ENCODE data around the gene HERC6. TPM values are rescaled to one million over a fixed set of nuclear protein-coding genes. Genes with fewer than 3 reads are reported as not detected.
"Not testable (repeated sequence)": the region's sequence is repeated elsewhere in the genome, so short reads cannot be mapped to it uniquely, and the experiment has no call there.

The HERC6 gene
- total RNA-seq, 2 donors from 2014 or later, result 6.4 to 9.7 TPM

DNA sequence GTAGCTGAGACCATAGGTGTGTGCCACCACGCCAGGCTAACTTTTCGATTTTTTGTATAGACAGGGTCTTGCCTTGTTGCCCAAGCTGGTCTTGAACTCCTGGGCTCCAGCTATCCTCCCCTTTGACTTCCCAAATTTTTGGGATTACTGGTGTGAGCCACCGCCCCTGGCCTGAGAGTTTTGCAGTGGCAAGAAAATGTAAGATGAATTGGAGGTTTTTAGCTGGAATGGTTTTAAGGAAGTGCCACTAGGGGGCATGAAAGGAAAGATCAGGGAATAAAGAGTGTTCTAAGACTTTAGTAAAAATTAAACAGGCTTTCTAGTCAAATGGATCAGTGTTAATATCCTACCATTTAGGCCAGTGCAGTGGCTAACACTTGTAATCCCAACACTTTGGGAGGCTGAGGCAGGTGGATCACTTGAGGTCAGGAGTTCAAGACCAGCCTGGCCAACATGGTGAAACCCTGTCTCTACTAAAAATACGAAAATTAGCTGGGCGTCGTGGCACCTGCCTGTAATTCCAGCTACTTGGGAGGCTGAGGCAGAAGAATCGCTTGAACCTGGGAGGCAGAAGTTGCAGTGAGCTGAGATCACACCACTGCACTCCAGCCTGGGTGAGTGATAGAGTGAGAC is 9.4 kb upstream of the HERC6 start:
- peak in 1 of 2 donors; percentile 19 for ATAC-seq
- DNase-seq, result not testable (repeated sequence)

DNA sequence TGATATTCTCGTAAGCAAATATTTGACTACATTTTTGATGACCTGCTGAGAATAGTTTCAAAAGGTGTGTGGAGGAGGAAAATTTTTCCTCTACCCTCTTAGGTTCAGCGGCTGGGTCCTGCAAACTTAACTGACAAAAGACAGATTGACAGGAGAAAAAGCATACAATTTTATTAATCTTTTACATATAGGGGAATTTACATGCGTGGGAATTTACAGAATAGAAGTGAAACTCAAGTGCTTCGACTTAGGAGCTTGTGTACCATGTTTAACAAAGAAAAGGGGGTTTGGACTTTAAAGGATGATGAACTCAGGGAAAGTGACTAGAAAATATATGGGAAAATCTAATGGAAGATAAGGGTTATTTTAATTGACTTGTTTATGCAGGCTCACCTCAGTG is 2.5 kb downstream of the HERC6 start:
- ATAC-seq (no peak), DNase-seq (no peak)
- intact Hi-C loops (cut with DNase I), result loop anchor here in 1 of 2 donors (5.0 kb wide), 1 partner anchor 99 kb away; the partner anchor contains the start of gene PPM1K

More for the DNA sequence above, 9.4 kb upstream of the HERC6 start:
- intact Hi-C loops (cut with DNase I), result not testable (repeated sequence)

DNA sequence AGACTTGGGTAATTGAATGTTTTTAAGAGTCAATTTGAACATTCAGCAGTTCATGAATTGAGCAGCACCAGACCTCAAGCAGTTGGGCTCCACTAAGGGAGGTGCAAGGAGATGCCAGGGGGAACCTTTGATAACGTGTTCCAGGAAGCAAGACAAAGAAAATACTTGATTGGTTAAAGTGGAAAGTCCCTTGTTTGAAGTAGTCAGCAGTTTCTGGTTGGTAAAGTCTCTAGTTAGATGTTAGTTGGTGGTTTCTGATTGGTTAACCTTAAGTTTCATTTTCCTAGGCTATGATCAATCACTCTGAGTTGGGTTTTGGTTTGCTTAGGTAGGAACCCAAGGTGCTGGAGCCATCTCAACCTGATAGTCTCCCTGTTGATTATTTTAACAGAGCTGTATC is 4.0 kb downstream of the HERC6 start:
- ATAC-seq, result no peak
- intact Hi-C loops (cut with DNase I), result loop anchor here in 1 of 2 donors (5.0 kb wide), 1 partner anchor 100 kb away; the partner anchor contains the start of gene PPM1K
- no peak for DNase-seq

DNA sequence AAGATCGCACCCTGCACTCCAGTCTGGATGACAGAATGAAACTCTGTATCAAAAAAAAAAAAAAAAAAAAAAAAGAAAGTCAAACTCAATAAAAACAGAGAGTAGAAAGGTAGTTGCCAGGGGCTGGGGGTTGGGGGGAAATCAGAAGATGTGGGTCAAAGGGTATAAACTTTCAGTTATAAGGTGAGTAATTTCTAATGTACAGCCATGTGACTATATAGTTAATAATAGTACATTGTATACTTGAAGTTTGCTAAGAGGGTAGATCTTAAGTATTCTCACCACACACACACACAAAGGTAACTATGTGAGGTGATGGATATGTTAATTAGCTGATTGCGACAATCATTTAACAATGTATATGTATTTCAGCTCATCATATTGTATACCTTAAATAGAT is 11.5 kb downstream of the HERC6 start:
- ATAC-seq (no peak), DNase-seq (no peak)
- intact Hi-C loops (cut with DNase I), result loop anchor here in 1 of 2 donors (10.0 kb wide), 1 partner anchor 65 kb away; the partner anchor contains the start of gene HERC5

DNA sequence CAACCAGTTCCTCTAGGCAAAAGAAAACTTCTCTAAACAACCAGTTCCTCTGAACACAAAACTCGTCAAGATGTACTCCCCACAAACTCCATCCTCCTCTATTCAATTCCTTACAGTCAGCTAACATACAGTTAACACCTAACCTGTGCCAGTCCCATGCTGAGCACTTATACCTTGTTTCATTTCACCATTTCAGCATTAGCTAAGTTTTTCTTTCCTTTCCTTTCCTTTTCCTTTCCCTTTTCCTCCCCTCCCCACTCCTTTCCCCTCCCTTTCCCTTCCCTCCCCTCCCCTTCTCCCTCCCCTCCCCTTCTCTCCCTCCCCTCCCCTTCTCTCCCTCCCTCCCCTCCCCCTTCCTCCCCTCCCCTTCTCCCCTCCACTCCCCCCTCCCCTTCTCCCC is 13.1 kb downstream of the HERC6 start:
- no peak for ATAC-seq
- no peak for DNase-seq
- intact Hi-C loops (cut with DNase I), result loop anchor here in 1 of 2 donors (10.0 kb wide), 1 partner anchor 63 kb away; the partner anchor contains the start of gene HERC5

DNA sequence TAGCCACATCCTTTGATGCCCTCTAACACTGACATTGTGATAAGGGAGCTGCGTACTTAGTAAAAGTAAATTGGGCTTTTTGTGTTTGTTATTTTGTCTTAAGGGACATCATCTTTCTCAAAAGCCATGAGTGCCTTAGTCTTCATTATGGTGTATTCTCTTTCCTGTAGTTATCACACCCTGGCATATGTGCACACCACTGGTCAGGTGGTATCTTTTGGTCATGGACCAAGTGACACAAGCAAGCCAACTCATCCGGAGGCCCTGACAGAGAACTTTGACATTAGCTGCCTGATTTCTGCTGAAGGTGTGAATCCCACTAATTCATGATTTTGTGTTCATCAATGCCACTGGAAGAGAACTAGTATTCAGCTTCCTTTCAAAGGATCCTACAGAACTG is 18.0 kb downstream of the HERC6 start:
- intact Hi-C loops (cut with DNase I), result loop anchor here in 1 of 2 donors (10.0 kb wide), 1 partner anchor 58 kb away; the partner anchor contains the start of gene HERC5
- ATAC-seq, result no peak

DNA sequence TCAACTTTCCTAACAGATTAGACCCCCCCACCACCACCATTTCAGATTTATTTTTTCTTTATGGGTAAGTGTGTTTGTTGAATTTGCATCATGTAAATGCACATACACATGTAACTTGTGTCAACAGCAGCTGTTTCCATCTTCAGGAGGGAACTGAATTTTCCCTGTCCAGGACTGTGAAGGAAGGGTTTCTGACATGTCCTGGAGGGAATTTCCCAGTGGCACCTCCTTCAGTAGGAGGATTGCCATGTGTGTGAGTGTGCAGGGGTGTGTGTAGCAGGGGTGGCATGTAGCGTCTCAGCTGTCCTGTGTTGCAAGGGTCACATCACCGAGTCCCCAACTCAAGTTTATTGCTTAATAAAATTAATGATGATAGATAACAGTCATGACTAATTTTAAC is 19.7 kb downstream of the HERC6 start:
- ATAC-seq, result no peak
- intact Hi-C loops (cut with DNase I), result loop anchor here in 1 of 2 donors (10.0 kb wide), 1 partner anchor 56 kb away; the partner anchor contains the start of gene HERC5

More for the DNA sequence above, 18.0 kb downstream of the HERC6 start:
- DNase-seq, result no peak

DNA sequence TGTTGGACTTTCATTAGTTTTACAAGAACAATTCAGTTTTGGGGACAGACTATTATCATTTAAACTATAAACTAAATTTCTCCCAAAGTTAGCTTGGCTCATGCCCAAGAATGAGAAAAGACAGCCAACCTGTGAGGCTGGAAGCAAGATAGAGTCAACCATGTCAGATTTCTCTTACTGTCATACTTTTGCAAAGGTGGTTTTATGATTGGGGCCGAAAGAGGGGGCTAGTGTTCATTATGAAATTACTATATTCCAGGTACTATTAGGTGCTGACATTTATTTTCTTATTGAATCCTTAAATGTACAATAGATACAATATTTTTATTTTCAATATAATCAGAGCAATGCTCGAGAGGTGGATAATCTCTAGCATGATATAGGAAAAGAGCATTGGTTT is 30.6 kb downstream of the HERC6 start:
- ATAC-seq (no peak), DNase-seq (no peak)
- intact Hi-C loops (cut with DNase I), result no loop called here

More for the DNA sequence above, 19.7 kb downstream of the HERC6 start:
- no peak for DNase-seq

DNA sequence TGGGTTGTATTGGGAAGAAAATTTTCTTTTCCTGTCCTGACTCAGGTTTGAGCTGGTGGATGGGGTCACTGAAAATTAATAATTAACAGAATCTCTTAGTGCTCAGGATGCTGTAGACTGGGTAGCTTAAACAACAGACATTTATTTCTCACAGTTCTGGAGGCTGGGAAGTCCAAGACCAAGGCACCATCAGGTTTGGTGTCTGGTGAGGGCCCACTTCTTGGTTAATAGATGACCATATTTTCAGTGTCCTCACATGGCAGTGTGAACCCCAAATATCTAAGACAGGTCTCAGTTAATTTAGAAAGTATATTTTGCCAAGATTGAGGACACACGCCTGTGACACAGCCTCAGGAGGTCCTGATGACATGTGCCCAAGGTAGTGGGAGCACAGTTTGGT is 31.1 kb downstream of the HERC6 start:
- ATAC-seq, result no peak
- DNase-seq, result no peak
- intact Hi-C loops (cut with DNase I), result no loop called here

DNA sequence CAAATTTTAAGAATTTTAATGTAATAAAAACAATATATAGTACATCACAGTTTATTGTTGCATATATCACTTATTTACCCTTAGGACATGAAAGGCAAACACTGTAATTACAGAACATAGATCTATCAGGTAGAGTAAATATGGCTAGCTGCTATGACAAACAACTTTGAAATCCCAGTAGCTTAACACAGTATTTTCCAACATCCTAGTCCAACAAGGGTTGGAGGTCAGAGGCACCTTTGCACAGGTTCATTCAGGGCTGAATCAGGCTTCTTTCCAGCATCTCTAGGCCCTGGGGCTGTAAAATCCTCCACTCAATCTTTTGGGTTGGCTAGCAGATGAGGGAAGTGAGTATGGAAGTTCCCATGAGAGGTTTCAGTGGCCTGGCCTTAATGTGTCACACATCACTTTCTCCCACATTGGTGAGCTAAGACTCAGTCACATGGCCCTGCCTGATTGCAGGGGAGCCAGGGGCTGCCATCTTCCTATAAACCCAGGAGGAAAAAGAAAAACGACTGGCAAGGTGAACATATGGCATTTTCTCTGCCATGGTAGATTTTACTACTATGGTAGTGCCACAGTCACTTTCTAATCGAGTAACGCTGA is 32.9 kb downstream of the HERC6 start:
- intact Hi-C loops (cut with DNase I), result no loop called here
- DNase-seq, result no peak
- ATAC-seq, result no peak

DNA sequence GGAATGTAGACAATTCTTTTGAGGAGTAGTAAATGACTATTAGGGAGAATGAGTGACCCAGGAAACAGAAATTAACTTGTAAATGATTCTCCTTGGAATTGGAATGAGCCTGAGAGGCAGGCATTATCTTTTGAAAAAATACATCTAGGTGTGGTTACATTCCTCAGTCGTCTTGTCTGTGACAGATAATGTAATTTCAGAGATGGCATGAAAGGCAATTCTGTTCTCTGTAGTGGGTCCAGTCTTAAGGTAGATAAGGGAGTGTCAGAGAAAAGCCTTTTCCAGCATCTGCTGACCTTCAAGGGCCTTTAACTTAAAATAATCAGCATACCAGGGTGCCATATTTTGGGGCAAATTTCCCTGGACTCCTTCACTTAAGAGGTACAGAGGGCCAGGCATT is 35.1 kb downstream of the HERC6 start:
- DNase-seq (no peak), ATAC-seq (no peak)
- intact Hi-C loops (cut with DNase I), result no loop called here

DNA sequence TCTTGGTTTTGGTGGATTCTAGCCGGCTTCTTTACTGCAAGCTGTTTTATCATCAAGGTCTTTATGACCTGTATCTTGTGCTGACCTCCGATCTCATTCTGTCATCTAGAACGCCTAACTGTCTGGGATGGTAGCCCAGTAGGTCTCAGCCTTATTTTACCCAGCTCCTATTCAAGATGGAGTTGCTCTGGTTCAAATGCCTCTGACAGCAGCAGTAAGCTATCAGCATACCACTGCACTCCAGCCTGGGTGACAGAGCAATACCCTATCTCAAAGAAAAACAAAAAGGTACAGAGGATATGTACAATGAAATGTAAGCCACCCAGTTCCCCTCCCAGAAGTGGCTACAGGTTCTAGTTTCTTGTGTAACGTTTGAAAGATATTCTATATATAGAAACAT is 36.1 kb downstream of the HERC6 start:
- DNase-seq, result no peak
- intact Hi-C loops (cut with DNase I), result no loop called here

DNA sequence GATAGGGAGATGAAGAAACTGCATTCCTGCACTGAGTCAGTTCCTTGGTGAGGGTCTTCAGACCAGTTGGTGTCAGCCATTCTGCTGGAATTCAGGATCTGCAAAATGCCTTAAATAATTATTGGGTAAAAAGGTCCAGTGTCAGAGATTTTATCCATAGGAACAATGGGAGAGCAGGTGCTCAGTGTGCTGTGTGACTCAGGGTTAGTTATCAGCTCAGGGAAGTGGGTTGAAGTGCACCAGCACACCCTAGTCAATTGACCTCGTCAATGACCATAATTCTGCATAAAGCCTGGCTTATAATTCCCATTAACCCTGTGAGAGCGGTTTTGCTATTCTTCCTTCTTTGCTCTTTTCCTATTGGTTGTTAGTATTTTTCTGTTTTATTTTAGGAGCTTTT is 37.3 kb downstream of the HERC6 start:
- ATAC-seq (no peak), DNase-seq (no peak)
- intact Hi-C loops (cut with DNase I), result no loop called here

More for the DNA sequence above, 36.1 kb downstream of the HERC6 start:
- ATAC-seq, result no peak

DNA sequence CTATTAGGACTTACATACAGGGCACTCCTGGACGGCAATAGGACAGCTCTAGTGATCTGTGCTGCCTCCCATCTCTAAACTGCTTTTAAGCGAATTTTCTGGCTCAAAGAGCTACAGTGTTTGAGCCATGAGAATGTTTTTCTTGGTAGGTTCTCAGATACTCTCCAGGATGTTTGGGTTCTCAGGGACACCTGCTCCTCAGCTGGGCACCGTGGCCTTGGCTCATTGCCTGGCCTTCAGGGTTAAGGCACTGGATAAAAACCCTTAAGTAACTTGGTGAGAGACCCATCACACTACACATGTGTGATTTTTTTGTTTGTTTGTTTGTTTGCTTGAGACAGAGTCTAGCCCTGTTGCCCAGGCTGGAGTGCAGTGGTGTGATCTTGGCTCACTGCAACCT is 39.8 kb downstream of the HERC6 start:
- ATAC-seq (no peak), DNase-seq (no peak)
- intact Hi-C loops (cut with DNase I), result no loop called here

DNA sequence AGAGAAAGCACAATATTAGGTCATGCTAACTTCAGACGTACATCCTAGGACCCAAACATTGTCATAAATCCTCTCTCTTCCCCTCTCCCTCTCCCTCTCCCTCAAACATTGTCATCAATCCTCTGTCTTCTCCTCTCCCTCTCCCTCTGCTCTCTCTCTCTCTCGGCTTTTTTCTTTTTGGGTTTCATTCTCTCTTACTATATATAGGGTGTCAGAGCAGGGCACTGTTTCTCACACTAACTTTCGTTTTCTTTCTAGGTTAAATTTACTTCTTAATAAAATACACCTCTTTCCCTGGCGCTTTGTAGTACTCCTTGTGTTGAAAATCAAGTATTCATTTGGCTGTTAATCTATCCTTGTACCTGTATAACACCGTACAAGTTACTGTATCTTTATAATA is 41.2 kb downstream of the HERC6 start:
- intact Hi-C loops (cut with DNase I), result no loop called here
- DNase-seq (no peak), ATAC-seq (no peak)

DNA sequence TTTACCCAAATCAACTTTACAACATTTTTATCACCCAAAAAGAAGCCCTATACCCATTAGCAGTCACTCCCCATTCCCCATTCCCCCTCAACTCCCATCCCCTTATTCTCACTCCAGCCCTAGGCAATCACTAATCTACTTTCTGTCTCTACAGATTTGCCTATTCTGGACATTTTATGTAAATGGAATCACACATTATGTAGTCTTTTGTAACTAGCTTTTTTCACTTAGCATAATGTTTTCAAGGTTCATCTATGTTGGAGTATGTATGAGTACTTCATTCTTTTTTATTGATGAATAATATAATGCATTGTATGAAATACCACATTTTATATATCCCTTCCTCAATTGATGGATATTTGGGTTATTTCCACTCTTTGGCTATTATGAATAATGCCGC is 42.2 kb downstream of the HERC6 start:
- DNase-seq (no peak), ATAC-seq (no peak)
- intact Hi-C loops (cut with DNase I), result no loop called here

DNA sequence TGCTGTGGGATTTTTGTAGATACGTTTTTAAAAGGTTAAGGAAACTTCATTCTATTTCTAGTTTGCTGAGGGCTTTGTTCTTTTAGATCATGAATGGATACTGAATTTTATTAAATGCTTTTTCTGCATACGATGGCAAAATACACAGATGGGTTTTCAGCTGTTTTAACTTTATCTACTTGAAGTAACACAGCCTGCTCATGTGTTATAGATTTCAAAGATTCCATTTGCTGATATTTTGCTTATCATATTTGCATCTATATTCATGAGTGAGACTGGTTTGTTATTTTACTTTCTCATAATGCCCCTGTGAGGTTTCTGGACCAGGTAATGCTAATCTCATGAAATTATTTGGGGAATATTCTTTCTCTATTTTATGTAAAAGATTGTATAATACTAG is 43.8 kb downstream of the HERC6 start:
- DNase-seq, result no peak
- no peak for ATAC-seq

DNA sequence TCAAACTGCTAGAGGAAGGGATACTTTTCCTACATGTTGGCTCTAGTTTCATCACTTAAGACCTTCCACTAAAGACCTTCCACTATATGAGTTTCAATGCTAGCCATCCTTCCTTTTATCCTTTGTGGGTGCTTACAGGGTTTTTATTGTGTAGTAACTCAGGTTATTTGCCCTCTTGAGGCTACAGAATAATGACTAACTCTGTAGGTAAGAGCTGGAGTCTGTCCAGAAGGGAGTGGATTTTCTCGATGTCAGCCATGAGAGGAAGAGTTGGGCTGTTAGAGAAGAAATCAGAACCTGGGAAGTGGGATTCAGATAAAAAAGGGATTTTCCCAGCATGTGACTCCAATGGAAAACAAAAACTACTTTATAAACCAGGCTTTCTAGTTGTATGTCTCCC is 50.7 kb downstream of the HERC6 start:
- DNase-seq (no peak), ATAC-seq (no peak)
- intact Hi-C loops (cut with DNase I), result no loop called here

More for the DNA sequence above, 43.8 kb downstream of the HERC6 start:
- intact Hi-C loops (cut with DNase I), result no loop called here

DNA sequence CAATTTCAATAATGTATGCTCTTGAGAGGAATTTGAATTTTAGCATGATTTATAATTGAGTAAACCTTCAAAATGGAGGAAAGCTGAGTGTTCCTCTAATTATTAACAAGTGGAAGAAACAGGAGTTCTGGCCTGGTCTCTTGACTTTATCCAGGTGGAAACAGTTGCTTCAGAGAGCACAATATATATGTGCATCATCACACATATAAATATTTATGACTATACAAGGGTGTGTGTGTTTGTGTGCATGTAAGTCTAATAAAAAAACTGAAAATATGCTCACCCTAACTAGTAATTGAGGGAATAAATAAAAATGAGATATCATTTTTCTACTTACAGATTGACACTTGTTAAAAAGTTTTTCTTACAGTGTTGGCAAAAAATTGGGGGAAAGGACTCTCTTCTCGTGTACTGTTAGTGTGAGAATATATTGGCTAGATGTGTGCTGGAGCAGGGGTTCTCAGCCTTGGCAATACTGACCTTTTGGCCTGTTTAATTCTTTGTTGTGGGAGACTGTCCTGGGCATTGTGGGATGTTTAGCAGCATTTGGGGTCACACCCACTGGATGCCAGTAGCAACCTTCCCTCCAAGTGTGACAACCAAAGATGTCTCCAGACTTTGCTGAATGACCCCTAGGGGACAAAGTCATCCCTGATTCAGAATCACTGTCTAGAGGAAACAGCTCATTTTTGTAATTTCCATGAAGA is 57.5 kb downstream of the HERC6 start:
- no peak for ATAC-seq
- intact Hi-C loops (cut with DNase I), result no loop called here
- DNase-seq, result no peak

DNA sequence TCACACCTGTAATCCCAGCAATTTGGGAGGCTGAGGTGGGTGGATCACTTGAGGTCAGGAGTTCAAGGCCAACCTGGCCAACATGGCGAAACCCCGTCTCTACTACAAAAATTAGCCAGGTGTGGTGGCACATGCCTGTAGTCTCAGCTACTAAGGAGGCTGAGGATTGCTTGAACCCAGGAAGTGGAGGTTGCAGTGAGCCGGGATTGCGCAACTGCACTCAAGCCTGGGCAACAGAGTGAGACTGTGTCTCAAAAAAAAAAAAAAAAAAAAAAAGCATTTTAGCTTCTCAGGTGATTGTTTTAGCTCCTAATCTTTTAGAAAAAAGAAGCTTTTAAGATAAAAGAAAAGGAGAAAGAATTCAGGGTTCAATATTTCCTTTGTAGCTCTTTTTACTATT is 59.2 kb downstream of the HERC6 start:
- DNase-seq; intact Hi-C loops (cut with DNase I); ATAC-seq: not testable (repeated sequence)
